GM12864 (cell line): Measurements from ENCODE around the gene DIP2A.

Source experiments
- DNase-seq: peaks from one replicate; pipeline ENCODE4 v3.0.0-alpha.2; 2011; ENCODE audit warnings: low read depth
- H3K4me3 ChIP-seq: 2 replicates; pipeline ENCODE4 v1.5.1; 2011; ENCODE audit warnings: mild to moderate bottlenecking, low read depth, low read length, control low read depth
- TF ChIP-seq, protein P1 (sequence below): IDR thresholded peaks from 2 replicates; pipeline ENCODE4 v1.5.1; 2011; ENCODE audit warnings: low read depth, mild to moderate bottlenecking, moderate library complexity, low read length, control low read depth, inconsistent platforms; ENCODE audit errors: missing control alignments

Gene DIP2A

GRCh38 chr21:46604975-46605766 lies 146.5 kb downstream of the DIP2A start, which contains the start of gene S100B:
Gene S100B, minus strand, starts transcription at chr21:46605082. Its CDS starts 2,667 bp downstream, at chr21:46602415.
- TF ChIP-seq, protein P1, sequence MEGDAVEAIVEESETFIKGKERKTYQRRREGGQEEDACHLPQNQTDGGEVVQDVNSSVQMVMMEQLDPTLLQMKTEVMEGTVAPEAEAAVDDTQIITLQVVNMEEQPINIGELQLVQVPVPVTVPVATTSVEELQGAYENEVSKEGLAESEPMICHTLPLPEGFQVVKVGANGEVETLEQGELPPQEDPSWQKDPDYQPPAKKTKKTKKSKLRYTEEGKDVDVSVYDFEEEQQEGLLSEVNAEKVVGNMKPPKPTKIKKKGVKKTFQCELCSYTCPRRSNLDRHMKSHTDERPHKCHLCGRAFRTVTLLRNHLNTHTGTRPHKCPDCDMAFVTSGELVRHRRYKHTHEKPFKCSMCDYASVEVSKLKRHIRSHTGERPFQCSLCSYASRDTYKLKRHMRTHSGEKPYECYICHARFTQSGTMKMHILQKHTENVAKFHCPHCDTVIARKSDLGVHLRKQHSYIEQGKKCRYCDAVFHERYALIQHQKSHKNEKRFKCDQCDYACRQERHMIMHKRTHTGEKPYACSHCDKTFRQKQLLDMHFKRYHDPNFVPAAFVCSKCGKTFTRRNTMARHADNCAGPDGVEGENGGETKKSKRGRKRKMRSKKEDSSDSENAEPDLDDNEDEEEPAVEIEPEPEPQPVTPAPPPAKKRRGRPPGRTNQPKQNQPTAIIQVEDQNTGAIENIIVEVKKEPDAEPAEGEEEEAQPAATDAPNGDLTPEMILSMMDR = no peak
- DNase-seq = no peak
- no peak within 1 kb of the TSS for H3K4me3 ChIP-seq

DNA sequence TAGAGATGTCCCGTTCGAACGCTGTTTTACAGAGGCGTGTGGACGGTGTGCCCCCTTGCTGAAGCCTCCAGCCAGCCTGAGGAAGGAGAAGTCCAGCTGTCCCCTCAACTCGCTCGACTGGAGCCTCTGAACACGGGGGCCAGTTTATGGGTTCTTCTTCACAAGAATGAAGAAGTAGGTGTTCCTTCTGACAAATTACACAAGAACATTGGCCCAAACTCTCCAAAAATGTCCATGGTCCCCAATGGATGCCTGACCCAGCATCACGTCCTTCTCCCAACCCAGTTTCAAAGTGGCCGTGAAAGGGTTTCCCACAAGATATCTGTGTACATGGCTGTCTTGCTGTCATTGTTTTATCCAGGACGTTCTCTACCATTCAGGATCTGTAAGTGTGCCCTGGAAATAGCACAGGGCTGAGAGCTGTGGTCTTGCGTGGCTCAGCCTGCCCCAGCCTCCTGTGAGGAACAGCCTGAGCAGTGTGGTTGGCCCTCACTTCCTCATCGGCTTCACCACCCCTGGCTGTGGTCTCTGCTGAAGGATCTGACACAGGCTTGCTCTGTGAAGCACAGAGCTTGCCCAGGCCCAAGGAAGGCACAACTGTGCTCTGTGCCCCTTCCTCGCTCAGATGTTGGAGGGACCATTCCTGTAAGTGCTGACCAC lies 147.2 kb downstream of the DIP2A start:
- DNase-seq = peak; percentile 26
- no peak overlapping the region for H3K4me3 ChIP-seq
- TF ChIP-seq, protein P1 = no peak

DNA sequence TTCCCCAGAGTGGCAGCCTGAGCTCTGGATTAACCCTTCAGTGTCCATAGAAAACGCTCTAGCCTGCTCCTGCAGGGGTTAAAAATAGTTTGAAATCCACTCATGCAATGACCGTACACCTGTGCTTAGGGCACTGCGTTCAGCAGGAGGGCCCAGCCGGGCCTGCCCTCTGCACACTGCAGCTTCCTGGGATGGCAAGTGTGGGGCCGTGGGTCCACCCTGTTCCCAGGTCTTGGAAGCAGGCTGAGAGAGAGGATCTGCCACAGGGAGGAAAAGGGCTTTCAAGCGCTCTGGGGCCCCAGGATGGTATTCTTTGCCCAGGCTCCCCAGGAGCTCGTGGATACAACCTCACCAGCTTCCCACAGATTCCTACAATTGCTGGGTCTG lies 147.7 kb downstream of the DIP2A start:
- H3K4me3 ChIP-seq = no peak overlapping the region
- TF ChIP-seq, protein P1 = no peak
- DNase-seq = no peak

DNA sequence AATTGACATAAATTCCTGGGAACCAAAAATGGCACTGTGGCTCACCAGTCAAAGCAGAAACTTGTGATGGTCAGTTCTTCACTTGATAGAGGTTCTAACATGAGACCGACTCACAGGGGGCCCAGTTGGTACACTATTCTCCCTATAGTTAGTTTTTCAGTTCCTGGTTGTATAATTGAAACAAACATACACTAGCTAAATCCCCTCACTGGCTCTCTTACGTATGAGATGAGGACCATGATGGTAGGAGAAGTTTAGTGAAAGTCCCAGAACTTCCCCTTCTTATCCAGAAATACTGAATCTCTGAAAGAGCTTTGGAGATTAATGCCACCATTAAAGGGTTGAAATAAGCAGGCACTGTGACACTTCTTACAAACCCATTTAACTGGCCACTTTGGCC lies 148.9 kb downstream of the DIP2A start:
- no peak overlapping the region for H3K4me3 ChIP-seq
- TF ChIP-seq, protein P1 = no peak
- no peak for DNase-seq

DNA sequence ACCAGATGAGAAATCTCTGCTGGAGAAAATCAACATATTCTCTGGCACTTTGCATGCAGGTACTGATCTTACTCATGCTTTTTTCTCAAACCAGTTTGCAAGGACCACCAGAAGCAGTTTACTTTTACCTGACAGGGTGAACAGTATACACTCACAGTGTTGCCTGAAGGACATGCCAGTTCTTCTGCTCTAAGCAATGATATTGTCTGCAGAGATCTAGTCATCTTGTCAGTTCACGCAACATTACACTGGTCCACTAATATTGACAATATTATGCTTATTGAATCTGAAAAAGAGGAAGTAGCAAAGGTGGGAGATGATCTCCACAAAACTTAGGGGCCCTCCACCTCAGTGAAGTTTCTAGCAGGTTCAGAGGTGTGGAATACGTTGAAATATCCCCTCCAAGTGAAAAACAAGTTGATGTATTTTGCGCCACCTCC lies 150.0 kb downstream of the DIP2A start:
- DNase-seq = peak; percentile 47
- H3K4me3 ChIP-seq = peak overlapping the region; percentile 1; the same call in 1 of the 2 replicates
- TF ChIP-seq, protein P1 = no peak

- DNase-seq = no peak
- no peak overlapping the region for H3K4me3 ChIP-seq
- TF ChIP-seq, protein P1 = no peak
These were observed 151.5 kb downstream of the DIP2A start for GRCh38 chr21:46610018-46610701.
